ENCODE measurements around the gene DCP1A. TPM values are rescaled to one million over a fixed set of nuclear protein-coding genes. Genes with fewer than 3 reads are reported as not detected.

Gene DCP1A
- total and polyA plus RNA-seq, 2 experiments from 2014 or later, result 20.4 to 34.5 TPM

GRCh38 chr3:53337167-53337940 is 10.0 kb downstream of the DCP1A start:
- WGBS (ENCODE audit: low lambda C conversion rate, missing lambda C conversion rate), result 96% methylated on average over 2 of the region's 2 CpGs
- Histone ChIP-seq H3K27ac (no peak overlapping the region), H4K20me1 (ENCODE audit: insufficient read depth, poor library complexity, severe bottlenecking) (no peaks in the 10 kb centered on the region)

GRCh38 chr3:53334742-53335141 is 12.6 kb downstream of the DCP1A start:
- no peaks in the 10 kb centered on the region for H3K36me3 ChIP-seq (replicated peaks; ENCODE audit: insufficient read depth, low read depth)
- no peaks in the 10 kb centered on the region for H3K9me2 ChIP-seq (replicated peaks; ENCODE audit: insufficient read depth)
- peaks cover 7% of the 10 kb centered on the region for H4K20me1 ChIP-seq (ENCODE audit: insufficient read depth, poor library complexity, severe bottlenecking)
- no peak overlapping the region for H3K4me2 ChIP-seq
- no peak overlapping the region for H2AFZ ChIP-seq
- no peak overlapping the region for H3K4me3 ChIP-seq
- TF ChIP-seq CTCF (IDR thresholded peaks at IDR 0.05; ENCODE audit: poor library complexity) (no peak), EZH2phosphoT487 (IDR thresholded peaks at IDR 0.05; ENCODE audit: low read depth, severe bottlenecking, unreplicated experiment) (no peak), EZH2 (IDR thresholded peaks at IDR 0.05; ENCODE audit: borderline replicate concordance) (no peak)
- H3K9me3 ChIP-seq (ENCODE audit: low read depth), result no peaks in the 10 kb centered on the region
- H3K79me2 ChIP-seq, result peaks cover 93% of the 10 kb centered on the region
- DNase-seq (ENCODE audit: low spot score), result no peak
- peaks cover 3% of the 10 kb centered on the region for H3K4me1 ChIP-seq (ENCODE audit: insufficient read depth)
- H3K27ac ChIP-seq, result no peak overlapping the region
- 99% methylated on average over 6 of the region's 6 CpGs for WGBS (ENCODE audit: low lambda C conversion rate, missing lambda C conversion rate)
- no peaks in the 10 kb centered on the region for H3K27me3 ChIP-seq

More at GRCh38 chr3:53337167-53337940, 10.0 kb downstream of the DCP1A start:
- H3K4me2 ChIP-seq, result no peak overlapping the region
- H3K4me1 ChIP-seq (ENCODE audit: insufficient read depth), result peaks cover 6% of the 10 kb centered on the region
- no peaks in the 10 kb centered on the region for H3K27me3 ChIP-seq
- H3K79me2 ChIP-seq, result peaks cover 95% of the 10 kb centered on the region
- no peak overlapping the region for H3K4me3 ChIP-seq
- H3K36me3 ChIP-seq (replicated peaks; ENCODE audit: insufficient read depth, low read depth), result no peaks in the 10 kb centered on the region
- TF ChIP-seq EZH2phosphoT487 (IDR thresholded peaks at IDR 0.05; ENCODE audit: low read depth, severe bottlenecking, unreplicated experiment) (no peak), CTCF (IDR thresholded peaks at IDR 0.05; ENCODE audit: poor library complexity) (no peak), EZH2 (IDR thresholded peaks at IDR 0.05; ENCODE audit: borderline replicate concordance) (no peak)
- H3K9me2 ChIP-seq (replicated peaks; ENCODE audit: insufficient read depth), result no peaks in the 10 kb centered on the region
- no peak overlapping the region for H2AFZ ChIP-seq
- DNase-seq (ENCODE audit: low spot score), result no peak
- H3K9me3 ChIP-seq (ENCODE audit: low read depth), result no peaks in the 10 kb centered on the region

- no peak for DNase-seq (ENCODE audit: low spot score)
- peaks cover 74% of the 10 kb centered on the region for H3K79me2 ChIP-seq
- peaks cover 16% of the 10 kb centered on the region for H4K20me1 ChIP-seq (ENCODE audit: insufficient read depth, poor library complexity, severe bottlenecking)
- no peaks in the 10 kb centered on the region for H3K9me3 ChIP-seq (ENCODE audit: low read depth)
- no peaks in the 10 kb centered on the region for H3K9me2 ChIP-seq (replicated peaks; ENCODE audit: insufficient read depth)
- no peak overlapping the region for H3K4me3 ChIP-seq
- no peak overlapping the region for H3K27ac ChIP-seq
- H3K4me1 ChIP-seq (ENCODE audit: insufficient read depth), result peaks cover 20% of the 10 kb centered on the region
- no peak for TF ChIP-seq EZH2 (IDR thresholded peaks at IDR 0.05; ENCODE audit: borderline replicate concordance)
- TF ChIP-seq CTCF (IDR thresholded peaks at IDR 0.05; ENCODE audit: poor library complexity), result no peak
- no peak for TF ChIP-seq EZH2phosphoT487 (IDR thresholded peaks at IDR 0.05; ENCODE audit: low read depth, severe bottlenecking, unreplicated experiment)
- no peak overlapping the region for H2AFZ ChIP-seq
- H3K36me3 ChIP-seq (replicated peaks; ENCODE audit: insufficient read depth, low read depth), result no peaks in the 10 kb centered on the region
- no peaks in the 10 kb centered on the region for H3K27me3 ChIP-seq
- H3K4me2 ChIP-seq, result no peak overlapping the region
- 100% methylated on average over 1 of the region's 1 CpG for whole genome bisulfite sequencing (ENCODE audit: low lambda C conversion rate, missing lambda C conversion rate)
Observed at GRCh38 chr3:53331871-53332270, 15.5 kb downstream of the DCP1A start.
